ENCODE measurements around the gene ADAMTS14.

DNA sequence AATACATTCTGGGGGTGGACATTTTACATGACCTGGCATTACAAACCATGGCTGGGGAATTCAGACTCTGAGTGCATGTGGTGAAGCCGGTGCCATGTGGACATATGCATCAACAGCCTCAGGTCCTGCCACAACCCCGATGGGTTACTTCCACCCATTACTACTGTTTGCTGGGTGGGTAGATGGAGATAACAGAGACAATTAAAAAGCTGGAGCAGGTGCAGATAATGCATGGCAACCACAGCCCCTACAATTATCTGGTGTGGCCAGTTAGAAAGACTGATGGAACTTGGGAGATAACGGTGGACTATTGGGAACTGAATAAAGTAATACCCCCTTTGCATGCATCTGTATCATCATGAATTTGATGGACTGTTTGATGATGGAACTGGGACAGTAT, 21.6 kb upstream of the ADAMTS14 start:
- no peak for TF ChIP-seq EZH2 (IDR thresholded peaks at IDR 0.05)
- no peak for TF ChIP-seq POLR2AphosphoS5 (IDR thresholded peaks at IDR 0.05; ENCODE audit: borderline replicate concordance, low read depth, low read length)
- TF ChIP-seq FOXP2 (optimal IDR thresholded peaks at IDR 0.05; ENCODE audit: control extremely low read depth, extremely low read length, insufficient read depth), result no peak
